Heart left ventricle (tissue), 16 donors: Measurements from ENCODE around the gene TNFRSF8. TPM values are rescaled to one million over a fixed set of nuclear protein-coding genes. Genes with fewer than 3 reads are reported as not detected.

ENCODE experiments used
- ATAC-seq, 4 donors: fragments of 200-7000 bp; cut with Tn5 transposase; one replicate each; pipeline ENCODE4 v1.9.1; 2020 to 2022; ENCODE audit warnings: moderate library complexity in 4 of 4, mild to moderate bottlenecking in 3 of 4, moderate number of reproducible peaks in 1 of 4
- DNase-seq, 5 donors: peaks; one replicate each; pipeline ENCODE4 v3.0.0-alpha.2; 2020
- H3K27ac ChIP-seq, 12 donors: fragments of 200-600 bp; sonication (generic) in 4 of 12; one replicate each; pipeline versions ENCODE4 v1.5.0 to v1.8.0; 2016 to 2022; ENCODE audit warnings: mild to moderate bottlenecking in 2 of 12
- H3K27me3 ChIP-seq, 9 donors: fragments of 200-600 bp; sonication (generic) in 2 of 9; one replicate each; pipeline versions ENCODE4 v1.5.1 to v1.8.0; 2016 to 2022; ENCODE audit warnings: mild to moderate bottlenecking in 3 of 9
- H3K36me3 ChIP-seq, 9 donors: fragments of 200-600 bp; sonication (generic) in 2 of 9; one replicate each; pipeline versions ENCODE4 v1.5.0 to v1.8.0; 2018 to 2022; ENCODE audit warnings: mild to moderate bottlenecking in 2 of 9
- H3K4me1 ChIP-seq, 12 donors: fragments of 200-600 bp; sonication (generic) in 4 of 12; one replicate each; pipeline versions ENCODE4 v1.5.0 to v1.8.0; 2016 to 2022; ENCODE audit warnings: mild to moderate bottlenecking in 3 of 12
- H3K4me3 ChIP-seq, 12 donors: fragments of 200-600 bp; sonication (generic) in 4 of 12; one replicate each; pipeline versions ENCODE4 v1.5.0 to v1.8.0; 2017 to 2022; ENCODE audit warnings: mild to moderate bottlenecking in 9 of 12, moderate library complexity in 4 of 12
- H3K9me3 ChIP-seq, 12 donors: fragments of 200-600 bp; sonication (generic) in 4 of 12; one replicate each; pipeline versions ENCODE4 v1.5.0 to v1.8.0; 2016 to 2022; ENCODE audit warnings: mild to moderate bottlenecking in 1 of 12
- POLR2A ChIP-seq, 2 donors: fragments of 450-650 bp; IDR thresholded peaks; one replicate each; pipeline ENCODE4 v1.6.1; 2017; ENCODE audit warnings: antibody characterized with exemption in 2 of 2, mild to moderate bottlenecking in 2 of 2, moderate library complexity in 2 of 2
- WGBS, 4 donors: extraction: QIAGEN DNeasy Blood & Tissue Kit in 2 of 4; methylation state at CpG; one replicate each; pipeline versions ENCODE4 v1.1.5 to v1.1.7; 2013 to 2018; 5-methylcytosine and 5-hydroxymethylcytosine counted together
- intact Hi-C, 10 donors: fragments of 100-400 bp; cut with DNase I; formaldehyde crosslinking; loops; one replicate each; pipeline versions ENCODE4 v1.11.1 to v1.14.2; 2022
- polyA plus RNA-seq, 2 donors: library from polyadenylated mRNA; stranded (reverse); fragments of 200-250 nt; gene quantifications; one replicate each; pipeline ENCODE4 v1.2.3, GENCODE V29; 2013
- total RNA-seq, 9 donors: library from RNA; depleted of rRNA in 2 of 9; stranded (reverse); fragments of >200 nt in 2 of 9; fragmentation: NEBNext Ultra II Directional in 3 of 9; extraction: Animal tissue kit (Norgen Biotek cat#: 25700) in 3 of 9; gene quantifications; one replicate each; pipeline versions ENCODE4 v1.1.0 to v1.2.4, GENCODE V29; 2016 to 2023
- TF ChIP-seq, protein P1 (sequence below), 12 donors: fragments of 200-600 bp; sonication (generic) in 4 of 12; IDR thresholded peaks; one replicate each; pipeline versions ENCODE4 v1.5.0 to v1.8.0; 2018 to 2022; ENCODE audit warnings: antibody characterized with exemption in 12 of 12, mild to moderate bottlenecking in 5 of 12
- donor health status: ischemic (EF 13 %, LVEDD 7.1; RV severe dilation, severe dysfunction).
- donor health status: healthy with polysubstance abuse.
- donor health status: DM: no; HTN: yes; CAD: no.
- donor health status: DM: no; HTN: no; CAD: no.
- donor health status: ischemic (EF 25% LVEDD 6.9; RV normal size, moderate dysfunction).
- donor health status: ischemic (EF 25% LVEDD 5.7; RV mildly dilated, moderate dysfunction).
- donor health status: healthy.
- donor health status: DM: yes; HTN: yes; CAD: no.
- donor health status: ischemic (EF 35%, LVEDD 5.7; RV mildly dilated, moderate dysfunction).
- donor health status: nonischemic (EF 11% LVEDD 7.7; RV severe dilation, severe dysfunction).
- donor health status: DM: yes; HTN: yes; CAD: no.
- donor health status: PGD.
- donor health status: ischemic (EF 29% LVEDD 5.4; RV normal size, mild dysfunction).
- donor health status: nonischemic (EF 23%, LVEDD 6.1; RV moderate dilation, normal function).

The TNFRSF8 gene
- total and polyA plus RNA-seq, 11 donors: 0.51 to 4.5 (median 0.76) TPM

GRCh38 chr1:12051361-12051760 lies 11.7 kb upstream of the TNFRSF8 start:
- no peaks in the 10 kb centered on the region for H3K27me3 ChIP-seq
- no peaks in the 10 kb centered on the region for H3K9me3 ChIP-seq
- ATAC-seq (no peak), DNase-seq (no peak)
- no peak overlapping the region for H3K4me3 ChIP-seq
- H3K4me1 ChIP-seq: peaks cover 0 to 24% (median 16%) of the 10 kb centered on the region in 12 donors
- H3K36me3 ChIP-seq: no peaks in the 10 kb centered on the region
- no peak for TF ChIP-seq POLR2A (IDR thresholded peaks at IDR 0.05)
- TF ChIP-seq, protein P1, sequence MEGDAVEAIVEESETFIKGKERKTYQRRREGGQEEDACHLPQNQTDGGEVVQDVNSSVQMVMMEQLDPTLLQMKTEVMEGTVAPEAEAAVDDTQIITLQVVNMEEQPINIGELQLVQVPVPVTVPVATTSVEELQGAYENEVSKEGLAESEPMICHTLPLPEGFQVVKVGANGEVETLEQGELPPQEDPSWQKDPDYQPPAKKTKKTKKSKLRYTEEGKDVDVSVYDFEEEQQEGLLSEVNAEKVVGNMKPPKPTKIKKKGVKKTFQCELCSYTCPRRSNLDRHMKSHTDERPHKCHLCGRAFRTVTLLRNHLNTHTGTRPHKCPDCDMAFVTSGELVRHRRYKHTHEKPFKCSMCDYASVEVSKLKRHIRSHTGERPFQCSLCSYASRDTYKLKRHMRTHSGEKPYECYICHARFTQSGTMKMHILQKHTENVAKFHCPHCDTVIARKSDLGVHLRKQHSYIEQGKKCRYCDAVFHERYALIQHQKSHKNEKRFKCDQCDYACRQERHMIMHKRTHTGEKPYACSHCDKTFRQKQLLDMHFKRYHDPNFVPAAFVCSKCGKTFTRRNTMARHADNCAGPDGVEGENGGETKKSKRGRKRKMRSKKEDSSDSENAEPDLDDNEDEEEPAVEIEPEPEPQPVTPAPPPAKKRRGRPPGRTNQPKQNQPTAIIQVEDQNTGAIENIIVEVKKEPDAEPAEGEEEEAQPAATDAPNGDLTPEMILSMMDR (IDR thresholded peaks at IDR 0.05): no peak
- 98 to 100% (median 99%) methylated on average over 1 of the region's 1 CpG for WGBS, 4 donors
- H3K27ac ChIP-seq: peak overlapping the region in 4 of 12 donors; percentile 24 to 81 (median 71)
- intact Hi-C loops: no loop called here

DNA sequence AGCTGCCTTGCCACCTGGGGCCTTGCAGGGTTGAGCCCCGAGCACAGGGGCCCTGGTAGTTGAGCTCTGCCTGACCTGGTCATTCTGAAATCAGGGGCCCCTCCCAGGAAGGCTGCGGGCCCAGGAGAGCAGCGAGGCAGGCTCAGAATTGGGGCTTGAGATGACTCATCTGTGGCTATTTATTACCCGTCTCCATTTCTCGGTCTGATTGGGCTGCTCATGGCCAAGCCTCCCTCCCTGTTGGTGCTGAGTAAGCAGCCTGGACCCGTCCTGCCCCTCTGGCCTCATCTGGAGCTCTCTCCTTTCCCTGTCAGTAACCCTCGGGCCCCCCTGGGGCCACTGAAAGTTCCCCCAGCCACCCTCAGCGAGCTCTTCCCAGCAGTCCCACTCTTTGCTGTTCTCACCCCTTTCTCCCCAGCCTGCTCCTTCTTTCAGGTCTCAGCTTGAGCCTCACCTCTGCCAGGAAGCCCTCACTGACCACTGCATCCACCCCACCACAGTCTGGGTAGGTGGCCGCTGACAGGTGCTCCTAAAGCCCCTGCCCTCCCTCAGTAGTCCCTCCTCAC lies 11.0 kb upstream of the TNFRSF8 start:
- WGBS, 4 donors: 15 to 23% (median 20%) methylated on average over 8 to 9 of the region's 9 CpGs
- DNase-seq (peak; percentile 66 to 78 (median 77)), ATAC-seq (peak; percentile 82 to 92 (median 92))
- Histone ChIP-seq H3K36me3 (no peaks in the 10 kb centered on the region), H3K4me3 (no peak overlapping the region), H3K4me1 (peaks cover 0 to 24% (median 16%) of the 10 kb centered on the region in 12 donors), H3K27ac (peak overlapping the region in 10 of 12 donors; percentile 18 to 81 (median 56)), H3K9me3 (no peaks in the 10 kb centered on the region), H3K27me3 (no peaks in the 10 kb centered on the region)
- intact Hi-C loops: no loop called here
- TF ChIP-seq, protein P1 (IDR thresholded peaks at IDR 0.05): no peak
- TF ChIP-seq POLR2A (IDR thresholded peaks at IDR 0.05): no peak

DNA sequence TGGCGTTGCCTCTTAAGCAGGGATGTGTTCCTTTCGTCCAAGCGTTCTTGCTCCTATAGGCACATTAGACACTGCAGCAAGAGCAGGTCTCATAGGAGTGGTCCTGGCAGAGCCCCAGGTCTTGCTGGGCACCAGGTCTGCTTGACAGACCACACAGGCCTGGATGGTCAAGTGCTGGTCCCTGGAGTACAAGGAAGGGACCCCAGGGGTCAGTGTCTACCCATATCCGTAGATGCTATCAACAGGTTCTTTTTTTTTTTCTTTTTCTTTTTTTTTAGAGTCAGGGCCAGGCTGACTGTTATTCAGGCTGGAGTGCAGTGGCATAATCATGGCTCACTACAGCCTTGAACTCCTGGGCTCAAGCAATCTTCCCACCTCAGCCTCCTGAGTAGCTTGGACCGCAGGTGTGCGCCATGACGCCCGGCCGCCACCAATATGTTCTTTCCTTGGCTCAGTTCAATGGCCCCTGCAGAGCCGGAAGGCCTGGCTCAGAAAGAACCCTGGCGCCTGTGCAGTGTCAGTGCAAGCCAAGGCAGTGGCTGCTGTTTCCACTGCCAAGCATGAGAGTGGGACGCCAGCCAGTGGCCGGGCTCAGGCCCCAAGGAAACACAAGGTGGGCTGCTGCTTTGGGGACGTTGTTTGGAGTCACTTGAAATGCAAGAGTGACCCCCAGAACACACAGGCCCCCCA lies 10.0 kb upstream of the TNFRSF8 start:
- peak; percentile 64 to 81 (median 70) for DNase-seq
- Histone ChIP-seq H3K4me3 (no peak overlapping the region), H3K4me1 (peaks cover 0 to 24% (median 16%) of the 10 kb centered on the region in 12 donors), H3K27ac (peak overlapping the region in 8 of 12 donors; percentile 11 to 81 (median 52)), H3K9me3 (no peaks in the 10 kb centered on the region), H3K27me3 (no peaks in the 10 kb centered on the region), H3K36me3 (no peaks in the 10 kb centered on the region)
- WGBS, 4 donors: 58 to 77% (median 62%) methylated on average over 12 to 14 of the region's 14 CpGs
- intact Hi-C loops: no loop called here
- TF ChIP-seq, protein P1 (IDR thresholded peaks at IDR 0.05): peak in 5 of 12 donors; percentile 14 to 37 (median 28)
- TF ChIP-seq POLR2A (IDR thresholded peaks at IDR 0.05): no peak
- ATAC-seq: peak; percentile 74 to 84 (median 82)

- Histone ChIP-seq H3K4me1 (peaks cover 0 to 24% (median 16%) of the 10 kb centered on the region in 12 donors), H3K9me3 (no peaks in the 10 kb centered on the region), H3K27ac (peak overlapping the region in 4 of 12 donors; percentile 43 to 81 (median 60)), H3K4me3 (no peak overlapping the region), H3K27me3 (no peaks in the 10 kb centered on the region), H3K36me3 (no peaks in the 10 kb centered on the region)
- TF ChIP-seq POLR2A (IDR thresholded peaks at IDR 0.05): no peak
- TF ChIP-seq, protein P1 (IDR thresholded peaks at IDR 0.05): no peak
- ATAC-seq (peak in 1 of 4 donors; percentile 2), DNase-seq (no peak)
- intact Hi-C loops: no loop called here
- 76 to 81% (median 77%) methylated on average over 9 to 13 of the region's 13 CpGs for WGBS, 4 donors
Measured at GRCh38 chr1:12053752-12054548, 9.2 kb upstream of the TNFRSF8 start.
